WTC11 (cell line): ENCODE measurements around the gene IL1F10.

Experiments used
- AFF4 ChIP-seq: sonication (generic); formaldehyde crosslinking; IDR thresholded peaks from 2 replicates; pipeline ENCODE4 v1.8.1; 2023; ENCODE audit warnings: mild to moderate bottlenecking, missing genetic modification reagents, borderline replicate concordance
- CBFB ChIP-seq: sonication (generic); formaldehyde crosslinking; IDR thresholded peaks from 2 replicates; pipeline ENCODE4 v1.8.1; 2022; ENCODE audit warnings: mild to moderate bottlenecking, low read depth, missing genetic modification reagents
- CREB1 ChIP-seq: sonication (generic); formaldehyde crosslinking; IDR thresholded peaks from 2 replicates; pipeline ENCODE4 v1.8.0; 2023; ENCODE audit warnings: mild to moderate bottlenecking, missing genetic modification reagents
- FOXK1 ChIP-seq: sonication (generic); formaldehyde crosslinking; IDR thresholded peaks from 2 replicates; pipeline ENCODE4 v1.8.0; 2022; ENCODE audit warnings: mild to moderate bottlenecking, moderate library complexity, missing genetic modification reagents
- IRF2 ChIP-seq: sonication (generic); formaldehyde crosslinking; IDR thresholded peaks from 2 replicates; pipeline ENCODE4 v1.8.0; 2022; ENCODE audit warnings: low read depth, missing genetic modification reagents, borderline replicate concordance
- OVOL2 ChIP-seq: fragments of 250-450 bp; sonication (Bioruptor Pico); IDR thresholded peaks from 2 replicates; pipeline ENCODE4 v1.9.0; 2021; ENCODE audit warnings: mild to moderate bottlenecking, borderline replicate concordance
- RELA ChIP-seq: sonication (generic); formaldehyde crosslinking; IDR thresholded peaks from 2 replicates; pipeline ENCODE4 v1.8.1; 2022; ENCODE audit warnings: missing genetic modification reagents, mild to moderate bottlenecking, borderline replicate concordance
- SMAD3 ChIP-seq: sonication (generic); formaldehyde crosslinking; IDR thresholded peaks from 2 replicates; pipeline ENCODE4 v1.8.0; 2022; ENCODE audit warnings: missing genetic modification reagents, mild to moderate bottlenecking, borderline replicate concordance
- USF2 ChIP-seq: sonication (generic); formaldehyde crosslinking; IDR thresholded peaks from 2 replicates; pipeline ENCODE4 v1.8.1; 2023; ENCODE audit warnings: mild to moderate bottlenecking, missing genetic modification reagents, moderate library complexity
- ZNF317 ChIP-seq: sonication (generic); formaldehyde crosslinking; IDR thresholded peaks from 2 replicates; pipeline ENCODE4 v1.8.1; 2023; ENCODE audit warnings: low read depth, mild to moderate bottlenecking, moderate library complexity, missing genetic modification reagents, borderline replicate concordance
- TF ChIP-seq, protein P1 (sequence below): fragments of 200-600 bp; IDR thresholded peaks from 2 replicates; pipeline ENCODE4 v1.8.0; 2022; ENCODE audit warnings: antibody characterized with exemption
- TF ChIP-seq, protein P2 (sequence below): sonication (generic); formaldehyde crosslinking; IDR thresholded peaks from 2 replicates; pipeline ENCODE4 v1.8.0; 2022; ENCODE audit warnings: mild to moderate bottlenecking, missing genetic modification reagents
- TF ChIP-seq, protein P3 (sequence below): sonication (generic); formaldehyde crosslinking; IDR thresholded peaks from 2 replicates; pipeline ENCODE4 v1.8.1; 2023; ENCODE audit warnings: mild to moderate bottlenecking, missing genetic modification reagents

DNA sequence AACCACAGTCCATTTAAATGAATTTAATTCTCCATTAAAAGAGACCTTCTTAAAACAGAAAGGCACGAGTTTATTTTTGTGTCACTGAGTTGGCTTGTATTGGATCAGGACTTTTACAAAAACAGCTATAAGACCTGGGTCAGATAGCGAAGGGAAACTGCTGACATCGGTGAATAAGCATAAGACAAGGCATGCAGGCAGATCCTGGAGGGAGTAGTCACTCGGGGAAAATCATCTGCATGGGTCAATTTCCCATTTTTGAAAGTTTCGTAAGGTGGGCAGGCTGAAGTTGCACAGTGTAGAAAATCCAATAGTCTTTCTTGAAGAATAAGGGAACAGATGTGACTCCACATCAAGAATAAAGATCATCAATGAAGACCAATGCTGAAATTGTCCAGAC is 28.1 kb upstream of the IL1F10 start:
- TF ChIP-seq, protein P1, sequence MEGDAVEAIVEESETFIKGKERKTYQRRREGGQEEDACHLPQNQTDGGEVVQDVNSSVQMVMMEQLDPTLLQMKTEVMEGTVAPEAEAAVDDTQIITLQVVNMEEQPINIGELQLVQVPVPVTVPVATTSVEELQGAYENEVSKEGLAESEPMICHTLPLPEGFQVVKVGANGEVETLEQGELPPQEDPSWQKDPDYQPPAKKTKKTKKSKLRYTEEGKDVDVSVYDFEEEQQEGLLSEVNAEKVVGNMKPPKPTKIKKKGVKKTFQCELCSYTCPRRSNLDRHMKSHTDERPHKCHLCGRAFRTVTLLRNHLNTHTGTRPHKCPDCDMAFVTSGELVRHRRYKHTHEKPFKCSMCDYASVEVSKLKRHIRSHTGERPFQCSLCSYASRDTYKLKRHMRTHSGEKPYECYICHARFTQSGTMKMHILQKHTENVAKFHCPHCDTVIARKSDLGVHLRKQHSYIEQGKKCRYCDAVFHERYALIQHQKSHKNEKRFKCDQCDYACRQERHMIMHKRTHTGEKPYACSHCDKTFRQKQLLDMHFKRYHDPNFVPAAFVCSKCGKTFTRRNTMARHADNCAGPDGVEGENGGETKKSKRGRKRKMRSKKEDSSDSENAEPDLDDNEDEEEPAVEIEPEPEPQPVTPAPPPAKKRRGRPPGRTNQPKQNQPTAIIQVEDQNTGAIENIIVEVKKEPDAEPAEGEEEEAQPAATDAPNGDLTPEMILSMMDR, result no peak
- TF ChIP-seq ZNF317 (CRISPR knock-in tag) (no peak), RELA (CRISPR knock-in tag) (no peak), OVOL2 (CRISPR knock-in tag) (no peak), CBFB (CRISPR knock-in tag) (no peak), USF2 (CRISPR knock-in tag) (no peak), IRF2 (CRISPR knock-in tag) (no peak), AFF4 (CRISPR knock-in tag) (no peak), CREB1 (CRISPR knock-in tag) (no peak), FOXK1 (no peak), SMAD3 (no peak)
- TF ChIP-seq, protein P2, sequence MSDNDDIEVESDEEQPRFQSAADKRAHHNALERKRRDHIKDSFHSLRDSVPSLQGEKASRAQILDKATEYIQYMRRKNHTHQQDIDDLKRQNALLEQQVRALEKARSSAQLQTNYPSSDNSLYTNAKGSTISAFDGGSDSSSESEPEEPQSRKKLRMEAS (CRISPR knock-in tag), result no peak
- TF ChIP-seq, protein P3, sequence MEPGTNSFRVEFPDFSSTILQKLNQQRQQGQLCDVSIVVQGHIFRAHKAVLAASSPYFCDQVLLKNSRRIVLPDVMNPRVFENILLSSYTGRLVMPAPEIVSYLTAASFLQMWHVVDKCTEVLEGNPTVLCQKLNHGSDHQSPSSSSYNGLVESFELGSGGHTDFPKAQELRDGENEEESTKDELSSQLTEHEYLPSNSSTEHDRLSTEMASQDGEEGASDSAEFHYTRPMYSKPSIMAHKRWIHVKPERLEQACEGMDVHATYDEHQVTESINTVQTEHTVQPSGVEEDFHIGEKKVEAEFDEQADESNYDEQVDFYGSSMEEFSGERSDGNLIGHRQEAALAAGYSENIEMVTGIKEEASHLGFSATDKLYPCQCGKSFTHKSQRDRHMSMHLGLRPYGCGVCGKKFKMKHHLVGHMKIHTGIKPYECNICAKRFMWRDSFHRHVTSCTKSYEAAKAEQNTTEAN (CRISPR knock-in tag), result no peak
